HG03342 (cell line): ENCODE data around the gene AXIN1.
"Not testable (repeated sequence)": the region's sequence is repeated elsewhere in the genome, so short reads cannot be mapped to it uniquely, and the experiment has no call there.

Experiments used
- ATAC-seq: cut with Tn5 transposase; IDR thresholded peaks from one replicate; pipeline ENCODE4 v1.9.1; 2021; ENCODE audit warnings: mild to moderate bottlenecking, moderate library complexity; ENCODE audit not compliant: unreplicated experiment

Gene AXIN1

DNA sequence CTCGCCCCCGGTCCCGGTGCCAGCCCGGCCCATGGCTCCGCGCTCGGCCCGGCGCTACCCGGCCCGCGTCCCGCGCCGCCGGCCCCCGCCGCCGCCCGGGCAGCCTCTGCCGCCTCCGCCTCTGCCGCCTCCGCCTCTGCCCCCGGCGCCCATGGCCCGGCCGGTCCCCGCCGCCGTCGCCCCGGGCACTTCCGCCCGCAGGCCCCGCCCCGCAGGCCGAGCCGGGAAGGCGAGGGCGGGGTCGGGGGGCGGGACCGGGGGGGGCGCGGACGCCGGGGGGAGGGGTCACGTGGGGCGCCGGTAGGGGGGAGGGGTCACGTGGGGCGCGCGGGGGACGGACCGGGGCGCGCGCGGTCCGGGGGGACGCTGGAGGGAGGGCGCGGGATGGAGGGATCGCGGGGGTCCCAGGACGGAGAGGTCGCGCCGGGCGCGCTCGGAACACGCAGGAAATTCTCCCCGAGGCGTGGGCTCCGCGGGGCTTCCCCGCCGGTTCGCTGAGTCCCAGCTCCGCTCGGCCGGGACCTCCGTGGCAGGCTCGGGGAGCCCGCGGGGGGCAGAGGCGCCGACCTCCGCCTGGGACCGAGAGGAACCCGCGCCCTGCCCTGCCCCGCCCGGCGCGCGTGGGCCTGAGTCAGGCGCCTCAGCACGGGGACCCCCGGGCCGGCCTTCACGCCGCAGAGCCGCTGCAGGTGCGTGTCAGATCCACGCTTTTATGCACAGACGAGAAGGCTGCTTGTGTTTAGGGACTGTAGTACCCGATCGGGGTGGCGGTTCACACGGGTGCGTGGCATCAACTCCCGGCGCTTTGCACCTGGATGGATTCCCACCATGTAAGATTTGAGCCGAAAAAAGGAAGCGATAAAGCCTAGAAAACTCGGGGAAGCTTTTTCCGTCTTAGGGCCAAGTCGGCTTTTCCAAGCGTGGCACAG lies 29.5 kb upstream of the AXIN1 start, which contains the start of gene PGAP6:
Gene PGAP6 (minus strand): TSS at position 190 of the 929 bp plus-strand sequence. CDS start 157 bp downstream, at position 33.
- peak; percentile 42 for ATAC-seq

DNA sequence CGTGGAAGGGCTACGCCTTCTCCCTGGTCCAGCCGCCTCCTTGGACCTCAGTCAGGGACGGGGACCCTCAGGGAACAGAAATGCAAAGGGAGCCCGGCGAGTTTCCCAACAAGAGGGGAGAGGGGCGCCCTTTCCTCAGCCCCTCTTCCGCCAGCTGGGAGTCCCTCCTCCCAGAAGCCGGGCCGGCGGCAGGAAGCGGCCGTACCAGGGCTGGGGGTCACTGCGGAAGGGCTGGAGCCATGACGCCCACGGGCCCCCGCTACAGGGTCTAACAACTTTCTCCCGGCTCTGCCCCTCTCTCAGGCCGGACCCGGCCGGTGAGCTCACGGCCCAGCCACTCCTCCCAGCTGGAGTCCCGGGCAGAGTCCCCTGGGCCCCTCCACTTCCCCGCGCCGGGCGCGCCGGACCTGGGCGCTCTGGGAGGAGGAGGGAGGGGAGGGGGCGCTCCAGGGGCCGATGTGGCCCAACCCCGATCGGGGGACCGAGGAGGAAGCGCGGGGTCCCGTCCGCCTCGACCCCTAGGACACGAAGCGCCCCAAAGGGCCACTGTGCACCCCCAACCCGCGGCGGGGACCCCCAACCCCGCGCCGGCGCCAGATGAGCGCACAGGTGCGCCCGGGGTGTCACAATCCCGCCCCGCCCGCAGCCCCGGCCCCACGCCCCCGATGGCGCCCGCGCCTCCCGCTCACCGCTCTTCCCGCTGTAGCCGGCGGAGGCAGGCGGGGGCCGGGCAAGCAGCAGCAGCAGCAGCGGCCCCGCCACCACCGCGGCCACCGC lies 28.7 kb upstream of the AXIN1 start:
- peak; percentile 22 for ATAC-seq

DNA sequence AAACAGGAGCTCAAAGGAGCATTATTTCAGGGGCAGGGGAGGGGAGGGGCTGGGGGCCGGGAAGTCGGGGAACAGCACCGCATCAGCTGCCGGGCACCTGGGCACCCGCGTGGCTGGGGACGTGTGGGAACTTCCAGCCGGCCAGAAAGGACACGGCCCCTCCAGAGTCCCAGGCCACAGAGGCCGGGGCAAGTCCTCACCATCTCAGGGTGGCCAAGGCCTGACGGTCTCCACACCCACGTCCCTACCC lies 28.2 kb upstream of the AXIN1 start:
- no peak for ATAC-seq

DNA sequence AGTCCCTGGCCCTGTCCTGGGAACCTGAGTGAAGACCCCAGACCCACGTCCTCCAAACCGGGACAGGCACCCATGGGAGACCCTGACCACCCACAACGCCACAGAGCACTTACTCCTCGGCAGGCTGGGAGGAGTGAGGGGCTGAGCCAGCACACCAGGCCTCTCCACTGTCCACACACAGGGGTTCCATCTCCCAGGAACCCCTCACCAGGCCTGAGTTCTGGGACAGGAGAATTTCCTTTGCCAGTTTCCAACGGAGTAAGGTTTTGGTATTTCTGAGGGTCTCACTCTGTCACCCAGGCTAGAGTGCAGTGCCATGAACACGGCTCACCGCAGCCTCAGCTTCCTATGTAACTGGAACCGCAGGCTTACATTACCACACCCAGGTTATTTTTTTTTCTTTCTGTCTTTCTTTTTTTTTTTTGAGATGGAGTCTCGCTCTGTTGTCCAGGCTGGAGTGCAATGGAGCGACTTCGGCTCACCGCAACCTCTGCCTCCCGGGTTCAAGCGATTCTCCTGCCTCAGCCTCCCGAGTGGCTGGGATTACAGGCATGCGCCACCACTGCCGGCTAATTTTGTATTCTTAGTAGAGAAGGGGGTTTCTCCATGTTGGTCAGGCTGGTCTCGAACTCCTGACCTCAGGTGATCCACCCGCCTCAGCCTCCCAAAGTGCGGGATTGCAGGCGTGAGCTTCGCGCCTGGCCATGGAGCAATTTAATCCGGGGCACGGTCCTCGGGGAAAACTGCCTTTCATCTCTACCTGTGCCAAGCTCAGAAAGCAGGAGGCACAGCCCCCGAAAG lies 27.6 kb upstream of the AXIN1 start:
- ATAC-seq = no peak

DNA sequence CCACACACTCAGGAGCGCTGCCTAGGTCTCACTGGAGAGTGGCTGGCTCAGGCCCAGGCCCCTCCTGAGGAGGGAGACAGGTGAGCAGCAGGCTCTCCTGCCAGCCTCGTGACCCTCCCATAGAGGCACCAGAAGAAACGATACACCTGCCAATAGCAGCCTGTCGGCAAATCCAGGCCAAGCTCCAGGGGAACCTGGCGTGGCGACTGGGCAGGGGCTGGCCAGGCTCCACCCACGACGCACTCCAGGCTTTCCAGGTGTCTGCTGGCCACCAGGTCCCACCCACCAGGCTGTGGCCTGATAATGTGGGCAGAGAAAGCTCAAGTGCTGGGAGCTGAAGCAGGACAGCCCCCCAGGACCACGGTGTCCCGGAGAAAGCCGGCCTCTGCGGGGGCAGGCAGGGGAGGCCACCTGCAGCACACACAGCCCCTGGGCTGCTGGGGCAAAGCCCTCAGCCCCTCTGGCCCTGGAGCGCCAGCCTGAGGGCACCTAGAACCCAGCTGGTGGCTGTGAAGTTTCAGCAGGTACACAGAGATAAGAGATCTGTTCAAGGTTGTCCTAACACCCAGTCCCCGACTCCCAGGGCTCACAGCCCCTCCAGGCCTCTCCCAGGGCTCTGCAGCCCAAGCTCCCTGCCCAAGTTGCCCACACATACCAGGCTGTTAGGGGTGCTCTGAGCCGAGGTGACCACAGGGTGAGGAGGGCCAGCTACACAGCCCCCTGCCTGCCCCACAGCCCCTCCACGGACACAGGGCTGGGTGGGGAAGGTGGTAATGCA lies 26.8 kb upstream of the AXIN1 start:
- no peak for ATAC-seq

DNA sequence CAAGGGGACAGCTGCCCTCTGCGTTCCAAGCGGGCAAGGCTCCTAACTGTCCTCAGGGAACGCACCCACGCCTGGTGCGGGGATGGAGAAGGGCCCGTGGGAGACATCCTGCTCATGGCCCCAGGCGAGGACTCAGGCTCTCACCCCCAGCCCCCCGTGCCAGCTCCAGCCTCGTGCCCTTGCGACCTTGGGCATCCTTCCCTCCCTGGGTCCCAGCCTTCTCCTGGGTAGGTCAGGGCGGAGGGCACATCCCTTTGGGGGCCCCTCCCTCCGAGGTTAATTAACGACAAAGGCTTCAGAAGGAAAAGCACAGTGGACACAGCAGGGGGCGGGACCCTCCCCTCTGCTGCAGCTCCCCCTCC lies 26.3 kb upstream of the AXIN1 start:
- ATAC-seq = no peak

DNA sequence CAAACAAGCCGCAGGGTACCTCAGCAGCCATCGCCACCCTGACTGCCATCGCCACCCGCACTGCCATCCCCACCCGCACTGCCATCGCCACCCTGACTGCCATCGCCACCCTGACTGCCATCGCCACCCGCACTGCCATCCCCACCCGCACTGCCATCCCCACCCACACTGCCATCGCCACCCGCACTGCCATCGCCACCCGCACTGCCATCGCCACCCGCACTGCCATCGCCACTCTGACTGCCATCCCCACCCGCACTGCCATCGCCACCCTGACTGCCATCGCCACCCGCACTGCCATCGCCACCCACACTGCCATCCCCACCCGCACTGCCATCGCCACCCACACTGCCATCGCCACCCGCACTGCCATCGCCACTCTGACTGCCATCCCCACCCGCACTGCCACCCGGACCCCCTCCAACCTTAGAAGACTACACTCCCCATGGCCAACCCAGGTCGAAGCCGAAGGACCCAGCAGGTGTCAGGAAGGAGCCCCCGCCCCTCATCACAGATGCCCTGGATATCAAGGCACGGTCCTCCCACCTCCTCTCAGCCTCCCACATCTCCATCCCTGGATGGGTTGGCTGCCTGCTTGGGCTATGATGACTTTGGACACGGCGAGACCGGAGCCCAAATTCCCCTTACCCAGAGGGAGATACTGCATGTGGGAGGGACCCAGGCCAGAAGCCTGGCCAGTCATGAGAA lies 25.7 kb upstream of the AXIN1 start:
- ATAC-seq = not testable (repeated sequence)

DNA sequence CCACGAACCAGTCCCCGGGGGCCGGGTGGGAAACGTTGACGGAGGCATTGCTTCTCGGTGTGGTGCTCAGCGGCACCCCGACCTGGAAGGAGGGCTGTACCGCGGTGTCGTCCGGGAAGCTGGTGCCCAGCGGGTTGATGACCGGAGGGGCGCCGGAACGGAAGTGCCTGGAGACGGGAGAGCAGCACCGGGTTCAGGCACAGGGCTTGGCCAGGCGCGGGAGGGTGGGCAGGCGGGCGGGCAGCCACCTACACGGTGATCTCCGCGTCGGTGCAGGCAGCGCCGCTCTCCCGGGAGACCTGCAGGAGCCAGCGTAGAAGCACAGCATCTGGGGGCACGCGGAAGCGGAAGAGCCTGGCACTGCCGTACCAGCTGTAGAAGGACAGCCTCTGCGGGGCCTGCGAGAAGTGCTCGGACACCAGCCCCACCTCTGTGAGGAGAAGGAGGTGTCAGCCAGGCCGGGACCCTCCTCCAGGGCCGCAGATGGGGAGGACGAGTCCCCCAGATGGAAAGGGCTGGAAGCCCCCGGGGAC lies 25.0 kb upstream of the AXIN1 start:
- ATAC-seq = no peak

DNA sequence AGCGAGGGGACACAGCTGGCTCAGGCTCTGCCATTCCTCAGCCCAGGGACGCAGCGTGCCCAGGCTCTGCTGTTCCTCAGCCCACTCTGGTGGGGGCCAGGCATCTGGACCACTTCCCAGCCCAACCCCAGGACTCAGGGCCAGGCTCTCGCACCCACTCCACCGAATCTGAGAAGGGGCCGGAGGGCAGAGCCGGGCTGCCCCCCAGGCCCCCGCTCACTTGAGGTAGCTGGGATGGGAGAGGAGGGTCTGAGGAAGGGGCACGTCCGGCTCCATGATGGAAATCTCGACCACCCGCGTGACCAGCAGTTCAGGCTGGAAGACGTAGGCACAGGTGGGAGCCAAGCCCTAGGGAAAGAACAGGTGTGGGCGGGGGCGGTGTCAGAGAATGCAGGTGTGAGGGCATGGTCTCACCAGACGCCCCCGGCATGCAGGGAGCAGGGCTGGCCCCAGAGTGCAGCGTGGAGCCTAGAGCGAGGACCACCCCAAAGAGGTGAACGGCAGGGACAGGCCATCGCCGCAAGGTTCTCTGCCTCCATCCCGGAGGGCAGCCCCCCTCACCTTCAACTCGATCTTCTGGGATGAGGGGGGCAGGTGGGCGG lies 24.4 kb upstream of the AXIN1 start:
- ATAC-seq = no peak

DNA sequence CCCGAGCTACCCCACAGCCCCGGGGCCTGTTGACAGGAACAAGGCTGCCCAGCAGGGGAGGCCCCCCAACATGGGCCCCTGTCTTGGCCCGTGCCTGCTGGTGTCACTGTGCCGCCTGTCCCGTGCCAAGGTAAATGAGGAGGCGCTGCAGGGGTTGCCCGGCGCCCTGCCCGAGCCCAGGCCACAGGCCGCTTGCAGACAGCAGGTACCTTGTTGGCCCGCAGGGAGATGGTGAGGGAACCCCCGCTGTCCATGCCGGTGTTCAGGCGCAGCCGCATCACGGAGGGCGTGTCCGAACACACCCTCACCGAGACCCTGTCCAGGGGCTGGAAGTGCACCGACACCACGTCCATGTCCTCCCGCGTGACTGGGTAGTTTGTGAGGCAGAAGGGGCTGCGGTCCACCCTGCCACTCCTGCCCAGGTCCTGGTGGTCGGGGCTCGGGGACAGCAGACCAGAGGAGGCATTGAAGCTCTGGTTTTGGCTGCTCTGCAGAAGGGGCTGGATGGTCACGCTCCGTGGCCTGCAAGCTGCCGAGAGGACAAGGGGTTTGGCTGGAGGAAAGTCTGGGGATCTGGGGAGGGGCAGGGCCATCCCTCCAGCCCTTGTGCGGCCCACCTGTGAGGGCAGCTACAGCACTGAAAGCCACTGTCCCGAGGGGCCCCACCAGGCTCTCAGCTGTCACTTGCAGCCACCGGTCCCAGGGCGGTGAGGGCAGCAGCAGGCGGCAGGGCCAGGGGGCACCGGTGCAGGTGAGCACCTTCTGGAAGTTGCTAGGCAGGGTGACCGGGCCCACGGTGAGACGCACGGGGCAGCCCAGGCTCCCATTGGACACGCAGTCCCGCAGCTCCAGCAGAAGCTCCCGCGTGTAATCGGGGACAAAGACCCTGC lies 23.6 kb upstream of the AXIN1 start:
- ATAC-seq = no peak

DNA sequence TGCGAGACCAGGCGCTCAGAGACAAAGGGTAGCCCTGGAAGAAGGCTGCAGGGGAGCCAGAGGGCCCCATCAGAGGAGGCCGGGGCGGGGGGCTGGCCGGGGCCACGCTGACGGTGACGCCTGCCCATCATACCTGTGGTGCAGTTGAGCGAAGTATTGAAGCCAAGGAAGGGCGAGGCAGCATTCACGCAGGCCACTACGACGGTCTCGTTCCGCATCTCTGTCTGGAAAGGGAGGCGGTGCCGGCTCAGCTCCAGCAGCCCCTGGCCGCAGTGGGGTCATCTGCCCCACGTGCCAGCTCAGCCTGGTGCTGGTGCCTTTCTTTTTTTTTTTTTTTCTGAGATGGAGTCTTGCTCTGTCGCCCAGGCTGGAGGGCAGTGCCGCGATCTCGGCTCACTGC lies 22.7 kb upstream of the AXIN1 start:
- no peak for ATAC-seq

DNA sequence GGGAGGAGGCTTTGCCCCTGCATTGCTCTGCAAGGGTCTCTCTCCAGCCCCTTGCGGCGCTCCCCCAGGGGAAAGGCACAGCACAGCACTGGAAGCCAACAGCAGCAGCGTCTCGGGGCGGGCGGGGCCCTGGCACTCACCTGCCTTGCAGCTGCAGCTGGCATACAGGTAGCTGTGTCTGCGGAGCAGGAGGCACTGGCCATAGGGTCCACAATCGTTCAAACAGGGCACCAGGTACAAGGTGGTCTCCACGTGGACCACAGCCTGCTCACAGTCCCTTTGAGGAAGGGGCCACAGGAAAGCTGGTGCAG lies 22.0 kb upstream of the AXIN1 start:
- ATAC-seq = no peak

DNA sequence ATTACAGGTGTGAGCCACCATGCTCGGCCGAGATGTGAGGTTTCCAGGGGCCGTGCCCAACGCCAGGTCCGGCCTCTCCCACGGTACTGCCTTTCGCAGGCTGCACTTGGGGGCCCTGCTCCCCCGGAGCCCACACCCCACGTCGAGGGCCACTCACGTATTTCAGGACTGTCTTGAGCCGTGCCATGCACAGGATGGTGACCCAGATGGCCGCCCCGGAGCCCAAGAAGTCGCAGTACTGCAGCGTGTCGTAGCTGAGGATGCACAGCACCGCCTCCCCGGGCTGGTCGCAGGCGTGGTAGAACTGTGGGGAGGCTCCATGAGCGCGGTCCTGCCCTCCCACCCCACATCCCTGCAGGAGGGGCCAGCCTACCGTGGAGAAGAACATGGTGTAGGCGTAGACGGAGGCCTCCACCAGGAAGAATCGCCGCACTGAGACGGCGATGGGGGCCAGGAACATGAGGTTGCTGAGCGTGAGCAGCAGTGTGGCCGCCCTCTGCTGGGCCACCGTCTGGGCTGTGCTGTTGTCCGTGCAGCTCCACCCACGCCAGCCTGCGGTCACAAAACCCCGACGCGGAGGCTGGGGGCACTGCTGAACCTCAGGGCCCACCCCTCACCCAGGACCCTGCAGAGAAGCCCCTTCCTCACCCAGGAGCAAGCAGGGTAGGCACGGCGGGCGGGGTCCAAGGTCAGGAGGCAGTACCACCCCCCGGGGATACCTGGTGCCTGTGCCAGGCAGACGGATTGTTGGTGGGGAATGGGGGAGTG lies 21.5 kb upstream of the AXIN1 start:
- ATAC-seq = no peak

DNA sequence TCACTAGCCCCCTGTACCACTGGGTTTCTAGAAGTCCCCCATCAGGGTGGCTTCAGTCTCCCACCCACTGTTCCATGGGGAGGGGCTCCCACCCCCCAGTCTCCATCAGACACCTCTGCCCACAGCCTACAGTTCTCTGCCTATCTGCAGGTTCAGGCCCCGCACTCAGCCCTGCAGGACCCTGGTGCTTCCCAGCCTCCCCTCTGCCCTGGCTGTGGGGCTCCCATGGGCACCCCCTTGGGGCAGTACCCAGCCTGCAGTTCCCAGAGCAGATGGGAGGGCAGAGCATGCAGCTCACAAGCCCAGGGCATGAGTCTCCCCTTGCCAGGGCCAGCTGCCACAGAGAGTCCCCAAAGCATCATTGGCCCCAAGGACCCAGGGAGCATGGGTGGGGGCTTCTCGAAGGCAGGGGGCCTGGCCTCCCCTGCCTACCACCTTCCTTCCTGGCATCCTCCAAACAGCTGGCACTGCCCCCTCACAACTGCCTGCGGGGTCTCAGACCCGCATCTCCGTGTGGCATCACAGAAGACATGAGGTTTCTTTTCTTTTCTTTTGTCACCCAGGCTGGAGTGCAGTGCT lies 20.6 kb upstream of the AXIN1 start:
- ATAC-seq = no peak

DNA sequence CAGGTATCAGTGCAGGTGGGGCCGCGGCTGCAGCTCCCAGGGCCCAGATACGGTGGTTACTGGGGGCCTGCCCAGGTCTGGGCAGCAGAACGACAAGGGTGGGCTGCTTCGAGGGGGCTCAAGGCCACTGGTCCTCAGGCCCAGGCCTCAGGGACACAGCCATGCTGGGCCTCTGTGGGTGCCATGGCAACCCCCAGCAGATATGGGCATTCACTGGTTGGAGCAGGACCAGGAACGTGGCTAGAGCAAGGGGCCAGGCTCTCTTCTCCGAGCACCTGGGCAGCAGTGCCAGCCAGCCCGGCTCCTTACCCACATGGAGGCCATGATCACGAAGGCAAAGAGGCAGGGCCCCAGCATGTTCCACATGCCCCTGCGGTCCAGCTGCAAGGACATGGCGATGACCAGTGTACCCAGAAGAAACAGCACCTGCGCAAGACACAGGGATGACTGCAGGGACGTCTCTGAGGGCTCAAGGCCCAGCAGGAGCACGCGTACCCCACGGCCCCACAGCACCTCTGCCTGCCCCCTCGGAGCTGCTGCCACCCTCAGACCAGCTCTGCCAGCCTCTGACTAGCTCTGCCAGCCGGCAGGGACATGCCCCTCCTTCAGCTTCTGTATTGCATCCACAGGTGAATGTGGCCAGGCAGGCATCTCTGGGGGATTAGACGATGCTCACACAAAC lies 19.9 kb upstream of the AXIN1 start:
- ATAC-seq = no peak

DNA sequence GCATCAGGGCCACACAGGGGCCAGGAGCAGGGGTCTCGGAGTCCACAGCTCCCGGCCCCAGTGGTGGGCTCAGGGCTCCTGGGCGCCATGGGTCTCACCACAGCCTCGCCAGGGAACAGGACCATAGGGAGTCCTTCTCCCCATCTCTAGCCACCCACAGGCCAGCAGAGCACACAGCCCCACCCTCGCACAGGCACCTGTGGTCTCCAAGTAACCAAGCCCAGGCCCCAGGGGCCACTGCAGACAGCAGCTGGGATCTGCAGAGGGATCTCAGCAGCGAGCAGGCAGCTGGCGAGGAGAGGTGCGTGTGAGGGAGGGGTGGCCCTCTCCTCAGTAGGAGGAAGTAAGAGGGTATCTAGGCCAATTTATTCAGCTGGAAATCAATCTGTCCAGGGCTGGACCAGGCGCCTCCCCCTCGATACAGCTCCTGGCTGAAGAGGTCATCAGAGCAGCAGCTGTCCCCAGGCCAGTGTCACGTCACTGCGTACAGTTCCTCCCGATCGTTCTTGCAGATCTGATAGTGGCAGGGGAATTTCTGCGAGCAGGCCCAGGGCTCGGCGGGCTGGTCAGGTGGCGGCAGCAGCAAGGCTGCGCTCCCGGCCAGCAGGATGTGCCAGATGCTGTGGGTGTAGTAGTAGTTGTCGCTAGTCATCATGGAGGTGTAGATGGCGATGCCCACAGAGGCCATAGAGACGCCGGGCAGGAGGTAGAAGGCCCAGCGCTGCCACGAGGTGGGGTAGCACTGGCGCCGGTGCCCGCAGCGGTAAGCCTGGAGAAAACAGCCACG lies 19.2 kb upstream of the AXIN1 start:
- no peak for ATAC-seq
